Keratinocyte (primary cell): ENCODE data around the gene RHAG. TPM values are rescaled to one million over a fixed set of nuclear protein-coding genes. Genes with fewer than 3 reads are reported as not detected.

ENCODE experiments used
- DNase-seq: peaks from one replicate; pipeline ENCODE4 v3.0.0-alpha.2; 2011; ENCODE audit warnings: low read depth, missing footprints, low spot score
- FAIRE-seq: peaks from 2 replicates; lab custom pipeline; 2011; peaks lifted over from hg19 to GRCh38; lab: Jason Lieb, UNC
- H2AFZ ChIP-seq: 2 replicates; pipeline ENCODE4 v1.6.0; 2012; ENCODE audit warnings: low read length, control low read depth, inconsistent platforms; ENCODE audit not compliant: control insufficient read depth
- H3K27ac ChIP-seq: 2 replicates; pipeline ENCODE4 v1.5.1; 2011; ENCODE audit warnings: low read length; ENCODE audit not compliant: control insufficient read depth, insufficient read depth
- H3K27me3 ChIP-seq: 3 replicates; pipeline ENCODE4 v1.6.0; 2011; ENCODE audit warnings: low read length; ENCODE audit not compliant: control insufficient read depth, insufficient read depth; ENCODE audit errors: extremely low read depth
- H3K36me3 ChIP-seq, 2 experiments: 2 replicates in 1 of 2; 3 replicates in 1 of 2; pipeline ENCODE4 v1.5.1; 2011; ENCODE audit warnings: low read length in 2 of 2, mild to moderate bottlenecking in 1 of 2; ENCODE audit not compliant: control insufficient read depth in 2 of 2, insufficient read depth in 2 of 2; ENCODE audit errors: extremely low read depth in 1 of 2
- H3K4me1 ChIP-seq: 3 replicates; pipeline ENCODE4 v1.5.1; 2011; ENCODE audit warnings: low read length; ENCODE audit not compliant: control insufficient read depth, insufficient read depth; ENCODE audit errors: extremely low read depth
- H3K4me2 ChIP-seq: 3 replicates; pipeline ENCODE4 v1.6.0; 2011; ENCODE audit warnings: low read depth, low read length; ENCODE audit not compliant: control insufficient read depth, insufficient read depth; ENCODE audit errors: extremely low read depth
- H3K4me3 ChIP-seq, 3 experiments: fragments of 200-600 bp in 1 of 3; sonication (generic) in 1 of 3; 2 replicates in 2 of 3; 3 replicates in 1 of 3; pipeline ENCODE4 v1.5.1; 2011 to 2016; ENCODE audit warnings: low read length in 3 of 3, mild to moderate bottlenecking in 3 of 3, control low read depth in 2 of 3, inconsistent platforms in 1 of 3, low read depth in 1 of 3, mixed read lengths in 1 of 3, mixed run types in 1 of 3, moderate library complexity in 1 of 3; ENCODE audit not compliant: control insufficient read depth in 2 of 3, insufficient read depth in 2 of 3; ENCODE audit errors: extremely low read depth in 1 of 3
- H3K79me2 ChIP-seq: 2 replicates; pipeline ENCODE4 v1.6.0; 2012; ENCODE audit warnings: low read length; ENCODE audit not compliant: control insufficient read depth, insufficient read depth
- H3K9ac ChIP-seq: 3 replicates; pipeline ENCODE4 v1.6.0; 2011; ENCODE audit warnings: low read length; ENCODE audit not compliant: control insufficient read depth, insufficient read depth; ENCODE audit errors: extremely low read depth
- H3K9me1 ChIP-seq: 3 replicates; pipeline ENCODE4 v1.6.0; 2011; ENCODE audit warnings: low read length; ENCODE audit not compliant: control insufficient read depth, insufficient read depth; ENCODE audit errors: extremely low read depth
- H3K9me3 ChIP-seq: 2 replicates; pipeline ENCODE4 v1.5.1; 2012; ENCODE audit warnings: low read depth, low read length; ENCODE audit not compliant: control insufficient read depth
- H4K20me1 ChIP-seq: 3 replicates; pipeline ENCODE4 v1.6.0; 2011; ENCODE audit warnings: low read length; ENCODE audit not compliant: control insufficient read depth, insufficient read depth; ENCODE audit errors: extremely low read depth
- EZH2 ChIP-seq: IDR thresholded peaks from one replicate; pipeline ENCODE4 v1.6.1; 2012; ENCODE audit warnings: inconsistent platforms, mild to moderate bottlenecking, low read length, moderate library complexity
- dilution Hi-C: fragments of 300-500 bp; cut with MboI; formaldehyde crosslinking; loops from one replicate; pipeline ENCODE4 v1.7.0; 2020; ENCODE audit warnings: low sequenced_read_pairs; ENCODE audit not compliant: extremely low pct_ligation_motif_present
- polyA plus RNA-seq, 5 experiments: library from polyadenylated mRNA; depleted of rRNA in 3 of 5; stranded (reverse) in 3 of 5; stranded (forward) in 1 of 5; unstranded in 1 of 5; fragments of >200 nt; gene quantifications; 1 replicate in 1 of 5; 2 replicates in 3 of 5; 3 replicates in 1 of 5; pipeline versions ENCODE4 v1.2.1 to v1.2.3, GENCODE V29; 2011 to 2012; ENCODE audit warnings: missing spikeins in 2 of 5, low read depth in 1 of 5, low replicate concordance in 1 of 5
- TF ChIP-seq, protein P1 (sequence below), 3 experiments: IDR thresholded peaks in 1 of 3; conservative IDR thresholded peaks in 1 of 3; optimal IDR thresholded peaks in 1 of 3; 2 replicates in 2 of 3; 3 replicates in 1 of 3; pipeline versions ENCODE3 to v1.5.1; 2011; ENCODE audit warnings: low read length in 3 of 3, mild to moderate bottlenecking in 3 of 3, moderate library complexity in 2 of 3, control low read depth in 1 of 3, inconsistent platforms in 1 of 3; ENCODE audit not compliant: insufficient read depth in 2 of 3; ENCODE audit errors: extremely low read depth in 1 of 3

Gene RHAG
- polyA plus RNA-seq, 1 donor (not counting 4 experiments of a cell fraction or from before 2014, with no cell fraction given), result not detected

DNA sequence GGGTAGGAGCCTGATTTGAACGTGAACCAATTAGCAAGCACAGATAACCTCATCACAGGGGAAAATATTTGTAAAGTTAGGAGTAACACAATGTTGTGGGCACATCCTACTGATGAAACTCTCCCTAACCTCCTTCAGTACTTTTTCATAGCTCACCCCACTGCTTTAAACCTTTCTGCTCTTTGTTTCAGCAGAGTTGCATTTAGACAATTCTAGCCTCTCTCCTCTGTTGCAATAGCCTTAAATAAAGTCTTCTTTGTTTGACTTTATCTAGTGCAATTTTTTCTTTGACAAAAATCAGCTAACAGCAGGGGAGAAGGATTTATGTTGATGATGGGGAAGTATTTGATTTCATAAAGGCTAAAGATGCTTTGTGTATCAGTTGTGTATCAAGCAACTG, 72.1 kb downstream of the RHAG start:
- TF ChIP-seq, protein P1, sequence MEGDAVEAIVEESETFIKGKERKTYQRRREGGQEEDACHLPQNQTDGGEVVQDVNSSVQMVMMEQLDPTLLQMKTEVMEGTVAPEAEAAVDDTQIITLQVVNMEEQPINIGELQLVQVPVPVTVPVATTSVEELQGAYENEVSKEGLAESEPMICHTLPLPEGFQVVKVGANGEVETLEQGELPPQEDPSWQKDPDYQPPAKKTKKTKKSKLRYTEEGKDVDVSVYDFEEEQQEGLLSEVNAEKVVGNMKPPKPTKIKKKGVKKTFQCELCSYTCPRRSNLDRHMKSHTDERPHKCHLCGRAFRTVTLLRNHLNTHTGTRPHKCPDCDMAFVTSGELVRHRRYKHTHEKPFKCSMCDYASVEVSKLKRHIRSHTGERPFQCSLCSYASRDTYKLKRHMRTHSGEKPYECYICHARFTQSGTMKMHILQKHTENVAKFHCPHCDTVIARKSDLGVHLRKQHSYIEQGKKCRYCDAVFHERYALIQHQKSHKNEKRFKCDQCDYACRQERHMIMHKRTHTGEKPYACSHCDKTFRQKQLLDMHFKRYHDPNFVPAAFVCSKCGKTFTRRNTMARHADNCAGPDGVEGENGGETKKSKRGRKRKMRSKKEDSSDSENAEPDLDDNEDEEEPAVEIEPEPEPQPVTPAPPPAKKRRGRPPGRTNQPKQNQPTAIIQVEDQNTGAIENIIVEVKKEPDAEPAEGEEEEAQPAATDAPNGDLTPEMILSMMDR (optimal IDR thresholded peaks at IDR 0.05 in 1 of 3, IDR thresholded peaks at IDR 0.05 in 1 of 3, conservative IDR thresholded peaks at IDR 0.05 in 1 of 3; ENCODE audit: extremely low read depth in 1 of 3, insufficient read depth in 2 of 3, low read length in 3 of 3), result no peak
- TF ChIP-seq EZH2, result no peak
- dilution Hi-C loops, result no loop called here
- DNase-seq, result no peak
- no peak for FAIRE-seq
- Histone ChIP-seq H3K9me3 (no peaks in the 10 kb centered on the region), H4K20me1 (no peaks in the 10 kb centered on the region), H3K9ac (no peak overlapping the region), H3K36me3 (peaks cover 1 to 3% of the 10 kb centered on the region in 2 experiments), H3K27ac (no peak overlapping the region), H3K4me3 (no peak overlapping the region), H2AFZ (no peak overlapping the region), H3K4me1 (peaks cover 14% of the 10 kb centered on the region), H3K9me1 (no peaks in the 10 kb centered on the region), H3K27me3 (no peaks in the 10 kb centered on the region), H3K4me2 (no peak overlapping the region), H3K79me2 (no peaks in the 10 kb centered on the region)

DNA sequence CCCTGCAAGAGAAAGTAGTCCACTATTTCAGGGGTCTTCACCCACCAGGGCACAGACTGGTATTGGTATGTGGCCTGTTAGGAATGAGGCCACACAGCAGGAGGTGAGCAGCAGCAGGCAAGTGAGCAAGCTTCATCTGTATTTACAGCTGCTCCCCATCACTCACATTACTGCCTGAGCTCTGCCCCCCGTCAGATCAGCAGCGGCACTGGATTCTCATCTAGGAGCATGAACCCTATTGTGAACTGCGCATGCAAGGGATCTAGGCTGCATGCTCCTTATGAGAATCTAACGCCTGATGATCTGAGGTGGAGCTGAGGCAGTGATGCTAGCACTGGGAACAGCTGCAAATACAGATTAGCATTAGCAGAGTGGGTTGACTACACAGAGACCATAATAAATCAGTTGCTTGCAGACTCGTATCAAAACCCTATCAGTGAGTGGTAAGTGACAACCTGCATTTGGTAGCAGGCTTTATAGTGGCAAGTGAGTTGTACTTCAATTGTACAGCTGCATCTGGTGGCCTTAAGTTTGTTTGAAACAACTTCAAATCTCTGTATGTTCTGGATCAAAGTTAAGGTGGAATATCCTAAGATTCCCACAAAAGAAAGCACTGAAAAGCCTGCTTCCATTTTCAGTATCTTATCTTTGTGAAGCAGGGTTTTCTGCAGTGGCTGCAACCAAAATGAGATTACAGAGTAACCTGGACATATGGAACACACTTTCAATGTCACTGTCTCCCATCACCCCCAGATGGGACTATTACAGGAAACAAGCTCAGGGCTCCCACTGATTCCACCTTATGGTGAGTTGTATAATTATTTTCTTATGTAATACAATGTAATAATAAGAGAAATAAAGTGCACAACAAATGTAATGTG, 73.4 kb downstream of the RHAG start:
- H3K27ac ChIP-seq, result peak overlapping the region; percentile 33
- FAIRE-seq, result no peak
- H3K9me1 ChIP-seq, result no peaks in the 10 kb centered on the region
- peaks cover 1 to 6% of the 10 kb centered on the region in 2 experiments for H3K36me3 ChIP-seq
- H3K79me2 ChIP-seq, result peaks cover under 1% of the 10 kb centered on the region
- no peak overlapping the region for H2AFZ ChIP-seq
- no peak for TF ChIP-seq EZH2
- TF ChIP-seq, protein P1 (optimal IDR thresholded peaks at IDR 0.05 in 1 of 3, IDR thresholded peaks at IDR 0.05 in 1 of 3, conservative IDR thresholded peaks at IDR 0.05 in 1 of 3; ENCODE audit: extremely low read depth in 1 of 3, insufficient read depth in 2 of 3, low read length in 3 of 3), result no peak
- peaks cover 14% of the 10 kb centered on the region for H3K4me1 ChIP-seq
- no peak overlapping the region for H3K4me3 ChIP-seq
- no peak overlapping the region for H3K9ac ChIP-seq
- dilution Hi-C loops, result no loop called here
- DNase-seq, result no peak
- no peaks in the 10 kb centered on the region for H3K9me3 ChIP-seq
- H3K27me3 ChIP-seq, result no peaks in the 10 kb centered on the region
- no peaks in the 10 kb centered on the region for H4K20me1 ChIP-seq
- no peak overlapping the region for H3K4me2 ChIP-seq
